ENCODE results near the gene MAP2.
"Not testable (repeated sequence)": the region's sequence is repeated elsewhere in the genome, so short reads cannot be mapped to it uniquely, and the experiment has no call there.

MAP2 gene

GRCh38 chr2:209476367-209477208 lies 52.7 kb downstream of the MAP2 start:
- peak; percentile 85 for DNase-seq (ENCODE audit: low spot score)

DNA sequence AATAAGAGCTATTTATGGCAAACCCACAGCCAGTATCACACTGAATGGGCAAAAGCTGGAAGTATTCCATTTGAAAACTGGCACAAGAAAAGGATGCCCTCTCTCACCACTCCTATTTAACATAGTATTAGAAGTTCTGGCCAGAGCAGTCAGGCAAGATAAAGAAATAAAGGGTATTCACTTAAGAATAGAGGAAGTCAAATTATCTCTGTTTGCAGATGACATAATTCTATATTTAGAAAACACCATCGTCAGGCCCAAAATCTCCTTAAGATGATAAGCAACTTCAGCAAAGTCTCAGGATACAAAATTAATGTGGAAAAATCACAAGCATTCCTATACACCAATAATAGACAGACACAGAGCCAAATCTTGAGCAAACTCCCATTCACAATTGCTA lies 68.4 kb downstream of the MAP2 start:
- not testable (repeated sequence) for DNase-seq (ENCODE audit: low spot score)

DNA sequence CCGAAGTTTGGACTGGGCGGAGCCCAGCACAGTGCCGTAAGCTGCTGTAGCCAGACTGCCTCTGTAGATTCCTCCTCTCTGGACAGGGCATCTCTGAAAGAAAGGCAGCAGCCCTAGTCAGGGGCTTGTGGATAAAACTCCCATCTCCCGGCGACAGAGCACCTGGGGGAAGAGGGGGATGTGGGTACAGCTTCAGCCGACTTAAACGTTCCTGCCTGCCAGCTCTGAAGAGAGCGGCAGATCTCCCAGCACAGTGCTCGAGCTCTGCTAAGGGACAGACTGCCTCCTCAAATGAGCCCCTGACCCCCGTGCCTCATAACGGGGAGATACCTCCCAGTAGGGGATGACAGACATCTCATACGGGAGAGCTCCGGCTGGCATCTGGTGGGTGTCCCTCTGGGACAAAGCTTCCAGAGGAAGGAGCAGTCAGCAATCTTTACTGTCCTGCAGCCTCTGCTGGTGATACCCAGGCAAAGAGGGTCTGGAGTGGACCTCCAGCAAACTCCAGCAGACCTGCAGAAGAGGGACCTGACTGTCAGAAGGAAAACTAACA lies 71.3 kb downstream of the MAP2 start:
- not testable (repeated sequence) for DNase-seq (ENCODE audit: low spot score)

GRCh38 chr2:209495855-209496585 lies 72.2 kb downstream of the MAP2 start:
- no peak for DNase-seq (ENCODE audit: low spot score)

- DNase-seq (ENCODE audit: low spot score): no peak
Observed at GRCh38 chr2:209496586-209496982, 72.7 kb downstream of the MAP2 start.

GRCh38 chr2:209498614-209499013 lies 74.8 kb downstream of the MAP2 start:
- no peak for DNase-seq (ENCODE audit: low spot score)

- DNase-seq (ENCODE audit: low spot score): no peak
Observed at GRCh38 chr2:209499069-209499468, 75.2 kb downstream of the MAP2 start.

DNA sequence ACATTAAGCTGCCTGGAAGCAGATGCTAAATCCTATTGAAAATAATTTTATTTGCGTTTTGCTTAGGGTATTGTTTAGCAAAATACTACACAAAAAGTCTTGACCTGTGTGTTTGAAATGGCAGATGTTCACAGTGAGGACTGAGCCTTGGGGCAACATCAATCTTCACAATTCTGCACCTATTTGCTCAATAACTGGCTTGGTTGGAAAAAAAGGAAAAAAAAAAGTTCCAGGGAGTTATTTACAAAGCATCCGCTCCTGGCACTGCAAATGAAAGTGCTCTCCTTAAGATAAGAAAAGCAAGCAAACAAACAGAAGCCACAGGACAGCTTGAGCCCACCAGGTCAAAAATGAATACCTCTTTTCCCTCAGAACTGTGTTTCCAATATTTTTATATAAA lies 77.7 kb downstream of the MAP2 start:
- no peak for DNase-seq (ENCODE audit: low spot score)

DNA sequence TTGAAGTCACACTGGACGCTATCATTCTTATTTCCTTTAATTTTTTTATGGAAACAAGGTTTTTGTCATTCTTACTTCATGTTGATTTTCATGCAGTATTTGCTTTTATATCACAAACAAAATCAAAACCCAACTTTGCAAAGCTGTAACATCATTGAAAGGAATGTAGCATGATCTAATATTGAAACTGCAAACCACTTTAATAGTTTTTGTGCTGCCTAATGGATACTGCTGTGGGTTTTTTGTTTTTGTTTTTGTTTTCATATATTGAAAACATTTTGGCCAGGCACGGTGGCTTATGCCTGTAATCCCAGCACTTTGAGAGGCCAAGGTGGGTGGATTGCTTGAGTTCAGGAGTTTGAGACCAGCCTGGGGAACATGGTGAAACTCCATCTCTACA lies 81.6 kb downstream of the MAP2 start:
- DNase-seq (ENCODE audit: low spot score): no peak

- DNase-seq (ENCODE audit: low spot score): no peak
Observed at GRCh38 chr2:209508255-209508654, 84.4 kb downstream of the MAP2 start.

DNA sequence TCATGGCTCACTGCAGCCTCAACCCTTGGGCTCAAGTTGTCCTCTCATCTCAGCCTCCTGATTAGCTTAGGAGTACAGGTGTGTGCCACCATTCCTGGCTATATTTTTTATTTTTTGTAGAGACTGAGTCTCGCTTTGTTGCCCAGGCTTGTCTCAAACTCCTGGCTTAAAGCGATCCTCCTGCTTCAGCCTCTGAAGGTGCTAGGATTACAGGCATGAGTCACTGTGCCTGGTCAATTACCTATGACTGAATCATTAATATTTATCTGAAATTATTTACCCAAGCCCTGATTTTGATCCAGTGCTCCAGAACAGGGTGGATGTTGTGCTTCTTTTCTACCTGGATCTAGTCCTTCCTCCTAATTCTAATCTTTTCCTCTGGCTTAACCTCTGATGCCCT lies 87.8 kb downstream of the MAP2 start:
- DNase-seq (ENCODE audit: low spot score): no peak

DNA sequence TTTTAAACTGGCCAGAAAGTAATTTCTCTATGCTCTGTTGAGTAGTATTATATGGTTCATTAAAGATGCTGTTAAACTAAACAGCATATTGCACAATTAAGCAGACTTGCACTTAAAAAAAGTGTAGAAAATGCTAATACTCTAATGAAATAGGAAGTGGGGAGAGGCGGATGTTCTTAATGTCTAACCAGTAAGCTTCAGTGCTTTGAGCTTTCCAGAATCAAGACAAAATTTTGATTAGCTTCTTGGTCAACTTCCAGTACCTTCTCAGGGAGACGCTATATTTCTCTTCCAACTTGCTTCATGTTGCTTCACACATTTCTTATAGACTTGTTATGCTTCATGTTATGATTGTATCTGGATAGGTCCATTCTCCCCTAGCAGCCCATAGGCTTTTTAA lies 89.1 kb downstream of the MAP2 start:
- DNase-seq (ENCODE audit: low spot score): no peak

GRCh38 chr2:209517436-209517835 lies 93.6 kb downstream of the MAP2 start:
- DNase-seq (ENCODE audit: low spot score): no peak

DNA sequence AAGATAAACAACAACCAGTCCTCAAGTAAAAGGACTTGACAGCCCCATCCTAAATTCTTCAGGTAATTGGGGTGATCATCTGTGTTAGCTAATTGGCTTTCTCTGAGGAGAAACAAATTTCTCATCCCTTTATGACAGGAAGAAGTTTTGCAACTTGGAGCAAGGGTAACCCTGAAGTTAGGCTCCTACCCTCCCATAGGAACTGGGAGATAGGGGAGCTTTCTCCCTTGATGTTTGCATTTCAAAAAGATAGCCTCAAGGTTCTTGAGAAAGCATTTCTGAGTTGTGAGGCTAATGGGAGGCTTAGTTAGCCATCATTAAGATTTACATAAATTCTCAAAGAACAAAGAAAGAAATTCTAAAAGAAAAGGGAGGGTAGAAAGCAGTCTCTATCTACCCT lies 95.4 kb downstream of the MAP2 start:
- no peak for DNase-seq (ENCODE audit: low spot score)

- no peak for DNase-seq (ENCODE audit: low spot score)
Observed at GRCh38 chr2:209519906-209520305, 96.1 kb downstream of the MAP2 start.

GRCh38 chr2:209523041-209523740 lies 99.3 kb downstream of the MAP2 start:
- no peak for DNase-seq (ENCODE audit: low spot score)

DNA sequence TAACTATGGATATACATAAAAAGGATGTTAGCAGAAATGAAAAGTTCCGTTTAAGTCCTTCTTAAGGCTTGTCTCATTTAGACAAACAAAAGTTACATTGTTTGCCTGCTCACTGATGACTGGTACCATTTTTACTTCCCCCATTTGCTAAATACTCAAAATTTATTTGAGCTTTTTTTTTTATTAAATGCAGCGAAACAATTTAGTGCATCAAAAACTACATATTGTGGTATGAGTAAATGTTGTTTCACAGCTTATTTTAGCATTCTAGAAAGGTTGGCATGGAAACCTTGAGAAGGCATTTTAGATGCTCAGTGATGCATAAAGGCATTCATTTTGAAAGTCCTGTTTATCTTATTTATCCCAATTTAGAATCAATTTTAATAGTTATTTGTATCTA lies 100.0 kb downstream of the MAP2 start:
- no peak for DNase-seq (ENCODE audit: low spot score)

- DNase-seq (ENCODE audit: low spot score): no peak
Observed at GRCh38 chr2:209525331-209525730, 101.5 kb downstream of the MAP2 start.

GRCh38 chr2:209525834-209526281 lies 102.0 kb downstream of the MAP2 start:
- no peak for DNase-seq (ENCODE audit: low spot score)

- no peak for DNase-seq (ENCODE audit: low spot score)
Observed at GRCh38 chr2:209526561-209526960, 102.7 kb downstream of the MAP2 start.

- no peak for DNase-seq (ENCODE audit: low spot score)
Observed at GRCh38 chr2:209529579-209529978, 105.7 kb downstream of the MAP2 start.

- DNase-seq (ENCODE audit: low spot score): no peak
Observed at GRCh38 chr2:209532321-209532720, 108.5 kb downstream of the MAP2 start.

All from cerebellar cortex (tissue), 1 donor.